H1 (cell line): Measurements from ENCODE around the gene CALML5. TPM values are rescaled to one million over a fixed set of nuclear protein-coding genes. Genes with fewer than 3 reads are reported as not detected.

ENCODE experiments used
- CTCF ChIA-PET: fragments of 300-600 bp; sonication (Branson Sonifier 250); formaldehyde crosslinking; loops from one replicate; lab custom pipeline; 2021; ENCODE audit not compliant: partially characterized antibody; lab: Charles Lee
- POLR2A ChIA-PET: fragments of 300-600 bp; sonication (Branson Sonifier 250); formaldehyde crosslinking; loops from one replicate; lab custom pipeline; 2021; ENCODE audit warnings: inconsistent platforms; ENCODE audit not compliant: partially characterized antibody; lab: Charles Lee
- DNase-seq, 2 experiments: peaks; one replicate each; pipeline versions ENCODE4 v3.0.0 to v3.0.0-alpha.2; 2010 to 2022; ENCODE audit warnings: low spot score in 2 of 2, low read depth in 1 of 2, mixed read lengths in 1 of 2
- FAIRE-seq: peaks from 2 replicates; lab custom pipeline; 2011; peaks lifted over from hg19 to GRCh38; lab: Jason Lieb, UNC
- H2AFZ ChIP-seq: 2 replicates; pipeline ENCODE4 v1.8.1; 2012; ENCODE audit warnings: low read length, inconsistent platforms
- H2AK5ac ChIP-seq: 2 replicates; pipeline ENCODE4 v1.6.1; 2013; ENCODE audit warnings: low read depth, low read length
- H2BK120ac ChIP-seq: replicated peaks from 2 replicates; pipeline ENCODE3; 2013; ENCODE audit warnings: low read depth, low read length, inconsistent platforms
- H2BK12ac ChIP-seq: 2 replicates; pipeline ENCODE4 v1.6.1; 2013; ENCODE audit warnings: low read depth, low read length
- H2BK15ac ChIP-seq: 2 replicates; pipeline ENCODE4 v1.6.1; 2013; ENCODE audit warnings: low read length
- H2BK20ac ChIP-seq: 2 replicates; pipeline ENCODE4 v1.6.1; 2013; ENCODE audit warnings: low read length
- H2BK5ac ChIP-seq: 2 replicates; pipeline ENCODE4 v1.6.1; 2013; ENCODE audit warnings: low read depth, low read length
- H3K14ac ChIP-seq: 2 replicates; pipeline ENCODE4 v1.6.1; 2013; ENCODE audit warnings: inconsistent platforms; ENCODE audit not compliant: insufficient read length
- H3K18ac ChIP-seq: 2 replicates; pipeline ENCODE4 v1.6.1; 2013; ENCODE audit warnings: low read length; ENCODE audit errors: extremely low read depth
- H3K23ac ChIP-seq: 2 replicates; pipeline ENCODE4 v1.6.1; 2013; ENCODE audit warnings: inconsistent platforms; ENCODE audit not compliant: insufficient read length
- H3K23me2 ChIP-seq: 2 replicates; pipeline ENCODE4 v1.6.1; 2013; ENCODE audit warnings: low read depth, low read length
- H3K27ac ChIP-seq: 2 replicates; pipeline ENCODE4 v1.6.1; 2011; ENCODE audit warnings: low read depth, low read length, inconsistent platforms
- H3K27me3 ChIP-seq, 4 experiments: replicated peaks in 1 of 4; 1 replicate in 1 of 4; 2 replicates in 3 of 4; pipeline versions ENCODE4 v1.6.1 to v1.8.1; 2011 to 2013; ENCODE audit warnings: low read length in 3 of 4, mild to moderate bottlenecking in 3 of 4, inconsistent platforms in 2 of 4, mixed read lengths in 2 of 4, moderate library complexity in 1 of 4; ENCODE audit not compliant: control insufficient read depth in 3 of 4, insufficient read depth in 3 of 4; ENCODE audit errors: extremely low read depth in 1 of 4
- H3K36me3 ChIP-seq, 4 experiments: 2 replicates each; pipeline versions ENCODE4 v1.6.1 to v1.8.1; 2011 to 2013; ENCODE audit warnings: mild to moderate bottlenecking in 4 of 4, low read length in 3 of 4, moderate library complexity in 2 of 4, control low read depth in 1 of 4, inconsistent platforms in 1 of 4; ENCODE audit not compliant: insufficient read depth in 4 of 4, control insufficient read depth in 2 of 4
- H3K4ac ChIP-seq: replicated peaks from 2 replicates; pipeline ENCODE3; 2013; ENCODE audit warnings: low read length, low read depth, mixed read lengths, inconsistent platforms; ENCODE audit not compliant: insufficient read length
- H3K4me1 ChIP-seq, 4 experiments: replicated peaks in 1 of 4; 1 replicate in 1 of 4; 2 replicates in 3 of 4; pipeline versions ENCODE4 v1.6.1 to v1.8.1; 2011 to 2013; ENCODE audit warnings: low read length in 3 of 4, inconsistent platforms in 2 of 4, mixed read lengths in 1 of 4; ENCODE audit not compliant: insufficient read depth in 4 of 4, control insufficient read depth in 3 of 4
- H3K4me2 ChIP-seq, 2 experiments: 2 replicates each; pipeline versions ENCODE4 v1.6.1 to v1.8.1; 2011 to 2013; ENCODE audit warnings: low read depth in 2 of 2, low read length in 2 of 2, control low read depth in 1 of 2, inconsistent platforms in 1 of 2, mild to moderate bottlenecking in 1 of 2; ENCODE audit not compliant: insufficient read depth in 1 of 2
- H3K4me3 ChIP-seq, 4 experiments: fragments of 200-600, 300-600 bp in 1 of 4; sonication (generic), shearing (Covaris generic), sonication (Bioruptor Twin) in 1 of 4; 2 replicates each; pipeline versions ENCODE4 v1.5.1 to v1.8.1; 2011 to 2016; ENCODE audit warnings: low read length in 4 of 4, low read depth in 3 of 4, control low read depth in 2 of 4, inconsistent platforms in 2 of 4, mild to moderate bottlenecking in 2 of 4, mixed read lengths in 1 of 4, moderate library complexity in 1 of 4; ENCODE audit not compliant: insufficient read depth in 2 of 4; ENCODE audit errors: extremely low read depth in 1 of 4
- H3K56ac ChIP-seq: replicated peaks from 2 replicates; pipeline ENCODE3; 2013; ENCODE audit warnings: low read depth, mild to moderate bottlenecking, mixed read lengths, low read length, inconsistent platforms; ENCODE audit not compliant: insufficient read length
- H3K79me1 ChIP-seq: 2 replicates; pipeline ENCODE4 v1.6.1; 2013; ENCODE audit warnings: low read depth, low read length, control low read depth
- H3K79me2 ChIP-seq, 2 experiments: 2 replicates each; pipeline versions ENCODE4 v1.6.1 to v1.8.1; 2012 to 2013; ENCODE audit warnings: low read length in 2 of 2, mild to moderate bottlenecking in 2 of 2, inconsistent platforms in 1 of 2; ENCODE audit not compliant: insufficient read depth in 2 of 2, control insufficient read depth in 1 of 2
- H3K9ac ChIP-seq, 4 experiments: replicated peaks in 1 of 4; 1 replicate in 1 of 4; 2 replicates in 3 of 4; pipeline versions ENCODE4 v1.6.1 to v1.8.1; 2011 to 2013; ENCODE audit warnings: low read depth in 3 of 4, low read length in 3 of 4, control low read depth in 2 of 4, mild to moderate bottlenecking in 2 of 4, moderate library complexity in 2 of 4, inconsistent platforms in 1 of 4; ENCODE audit errors: extremely low read depth in 1 of 4
- H3K9me3 ChIP-seq, 2 experiments: 2 replicates each; pipeline versions ENCODE4 v1.6.1 to v1.8.1; 2012 to 2013; ENCODE audit warnings: mild to moderate bottlenecking in 2 of 2, moderate library complexity in 2 of 2, control low read depth in 1 of 2, inconsistent platforms in 1 of 2, low read depth in 1 of 2, low read length in 1 of 2, mixed read lengths in 1 of 2; ENCODE audit not compliant: insufficient read depth in 2 of 2
- H4K20me1 ChIP-seq, 2 experiments: replicated peaks in 1 of 2; 2 replicates each; pipeline versions ENCODE3 to v1.8.1; 2011 to 2013; ENCODE audit warnings: inconsistent platforms in 2 of 2, low read length in 2 of 2, mild to moderate bottlenecking in 1 of 2; ENCODE audit not compliant: insufficient read depth in 2 of 2, control insufficient read depth in 1 of 2
- H4K5ac ChIP-seq: 2 replicates; pipeline ENCODE4 v1.6.1; 2013; ENCODE audit warnings: low read length, low read depth, mixed read lengths, inconsistent platforms; ENCODE audit not compliant: insufficient read length
- H4K8ac ChIP-seq: 2 replicates; pipeline ENCODE4 v1.8.0; 2013; ENCODE audit warnings: mild to moderate bottlenecking, moderate library complexity, low read length, inconsistent platforms; ENCODE audit not compliant: insufficient read depth; ENCODE audit errors: extremely low read depth
- H4K91ac ChIP-seq: replicated peaks from 2 replicates; pipeline ENCODE3; 2013; ENCODE audit warnings: low read length, mixed read lengths, inconsistent platforms; ENCODE audit not compliant: insufficient read length
- SIN3A ChIP-seq, 2 experiments: IDR thresholded peaks in 1 of 2; conservative IDR thresholded peaks in 1 of 2; 2 replicates each; pipeline ENCODE4 v1.6.1; 2011 to 2012; ENCODE audit warnings: low read length in 2 of 2, improper control_type of control experiment in 1 of 2, low read depth in 1 of 2, mild to moderate bottlenecking in 1 of 2
- WGBS, 2 experiments: shearing (Covaris generic) in 1 of 2; methylation state at CpG; one replicate each; pipeline versions ENCODE4 v1.1.6 to v1.1.7; 2013 to 2015; ENCODE audit warnings: low lambda C conversion rate in 2 of 2, mixed read lengths in 2 of 2, inconsistent platforms in 1 of 2, low coverage in 1 of 2, missing lambda C conversion rate in 1 of 2; ENCODE audit not compliant: insufficient replicate concordance in 2 of 2, insufficient coverage in 1 of 2, insufficient read length in 1 of 2; ENCODE audit errors: extremely low coverage in 1 of 2, missing lambda C conversion rate in 1 of 2; 5-methylcytosine and 5-hydroxymethylcytosine counted together
- polyA plus RNA-seq, 7 experiments: library from polyadenylated mRNA; depleted of rRNA in 3 of 7; stranded (reverse) in 5 of 7; unstranded in 2 of 7; fragments of >200 nt in 5 of 7; fragments of 200-250 nt in 2 of 7; gene quantifications; 1 replicate in 5 of 7; 2 replicates in 1 of 7; 4 replicates in 1 of 7; pipeline versions ENCODE4 v1.2.1 to v1.2.3, GENCODE V29; 2011 to 2013; ENCODE audit warnings: missing spikeins in 2 of 7, mixed read lengths in 2 of 7
- total RNA-seq: library from RNA; stranded (reverse); fragmentation: NEBNext Ultra II Directional; extraction: Animal tissue kit (Norgen Biotek cat#: 25700); gene quantifications from 2 replicates; pipeline ENCODE4 v1.2.1, GENCODE V29; 2021

CALML5 gene
- total and polyA plus RNA-seq, 2 of the 8 experiments (the other 6 are each of a cell fraction or from before 2014, with no cell fraction given), result not detected

DNA sequence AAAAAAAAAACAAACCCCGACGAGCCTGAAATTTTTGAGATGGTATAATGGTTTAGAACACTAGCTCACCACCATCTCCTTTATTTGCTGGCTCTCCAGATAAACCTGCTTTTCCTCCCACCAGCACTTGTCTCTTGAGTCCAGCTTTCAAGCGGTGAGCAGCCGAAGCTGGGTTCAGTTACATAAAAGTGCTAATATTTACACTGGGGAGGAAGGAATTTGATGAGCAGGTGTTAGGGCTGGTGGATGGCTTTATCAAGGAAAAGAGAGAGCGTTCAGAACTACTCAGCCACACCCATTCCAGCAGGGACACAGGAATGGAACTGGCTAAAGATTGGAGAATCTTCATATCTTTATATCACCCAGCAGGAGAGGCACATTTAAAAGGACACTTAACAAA is 18.8 kb upstream of the CALML5 start:
- WGBS, 2 experiments, result 86% methylated on average over 5 of the region's 5 CpGs; no CpG with 5 or more reads in 1 of the 2 experiments
- POLR2A ChIA-PET, result no interaction called here
- TF ChIP-seq SIN3A (conservative IDR thresholded peaks at IDR 0.05 in 1 of 2, IDR thresholded peaks at IDR 0.05 in 1 of 2; ENCODE audit: low read depth in 1 of 2, low read length in 2 of 2), result no peak

More for the DNA sequence above, 18.8 kb upstream of the CALML5 start:
- Histone ChIP-seq H4K91ac (no peak overlapping the region), H3K18ac (no peak overlapping the region), H2BK12ac (no peak overlapping the region), H2BK5ac (no peak overlapping the region), H3K36me3 (no peaks in the 10 kb centered on the region), H4K8ac (no peak overlapping the region), H3K79me2 (no peaks in the 10 kb centered on the region), H3K27me3 (no peaks in the 10 kb centered on the region), H3K23ac (no peak overlapping the region), H3K14ac (no peak overlapping the region), H3K9me3 (no peaks in the 10 kb centered on the region), H2BK120ac (no peak overlapping the region), H2AFZ (no peak overlapping the region), H3K27ac (no peak overlapping the region), H3K9ac (no peak overlapping the region), H3K4me1 (0 out of 7 replicates have a peak, but pooled peaks cover 0 to 3% (median 0%) of the 10 kb centered on the region in 4 experiments), H3K4me2 (no peak overlapping the region), H4K20me1 (no peaks in the 10 kb centered on the region), H3K56ac (no peak overlapping the region), H2AK5ac (no peak overlapping the region), H3K4me3 (no peak overlapping the region), H3K23me2 (no peaks in the 10 kb centered on the region), H4K5ac (no peak overlapping the region), H3K79me1 (no peaks in the 10 kb centered on the region), H2BK15ac (no peak overlapping the region), H2BK20ac (no peak overlapping the region), H3K4ac (no peak overlapping the region)
- FAIRE-seq, result no peak
- CTCF ChIA-PET, result no interaction called here
- no peak for DNase-seq
